ENCODE measurements around the gene VPS33A. TPM values are rescaled to one million over a fixed set of nuclear protein-coding genes. Genes with fewer than 3 reads are reported as not detected.
A peak's percentile ranks its signal among the peaks of the same experiment; 100 is the strongest.
"Not testable (repeated sequence)": the region's sequence is repeated elsewhere in the genome, so short reads cannot be mapped to it uniquely, and the experiment has no call there.

VPS33A gene
- total RNA-seq, 2 experiments from 2014 or later: 19.7 to 21.4 TPM

- no peak for ATAC-seq
- Mint-ChIP-seq H3K9me3 (no peaks in the 10 kb centered on the region), H3K27me3 (peaks cover 18% of the 10 kb centered on the region), H3K27ac (no peak overlapping the region), H3K4me1 (ENCODE audit: low read depth) (peaks cover 14% of the 10 kb centered on the region), H3K36me3 (ENCODE audit: low read depth) (peaks cover 17% of the 10 kb centered on the region), H3K4me3 (peak overlapping the region; percentile 66)
- DNase-seq: no peak
- intact Hi-C loops (cut with micrococcal nuclease): no loop called here
- TF ChIP-seq CTCF (IDR thresholded peaks at IDR 0.05): no peak
- ChIA-PET CTCF (interaction anchor here (1.4 to 2.4 kb wide), 2 partner anchors 11 to 14 kb away, joined by 3 to 11 read pairs; no protein-coding TSS in a partner anchor), POLR2A (interaction anchor here (0.7 to 2.0 kb wide), 6 partner anchors 10 to 74 kb away, joined by 3 to 7 read pairs (median 3); partner anchors contain the start of gene DIABLO)
Observed at GRCh38 chr12:122205053-122205925, 61.0 kb downstream of the VPS33A start.

- ChIA-PET CTCF (interaction anchor here (2.4 kb wide), 1 partner anchor 13 kb away, joined by 11 read pairs; no protein-coding TSS in a partner anchor), POLR2A (interaction anchor here (0.7 to 2.0 kb wide), 2 partner anchors 11 to 22 kb away, joined by 3 to 7 read pairs; partner anchors contain the start of gene DIABLO)
- intact Hi-C loops (cut with micrococcal nuclease): no loop called here
- peak; percentile 52 for DNase-seq
- H3K4me3 Mint-ChIP-seq: peak overlapping the region; percentile 66
- peak overlapping the region; percentile 25 for H3K27ac Mint-ChIP-seq
- H3K27me3 Mint-ChIP-seq: peaks cover 18% of the 10 kb centered on the region
- TF ChIP-seq CTCF (IDR thresholded peaks at IDR 0.05): no peak
- H3K36me3 Mint-ChIP-seq (ENCODE audit: low read depth): peaks cover 10% of the 10 kb centered on the region
- no peaks in the 10 kb centered on the region for H3K9me3 Mint-ChIP-seq
- peaks cover 14% of the 10 kb centered on the region for H3K4me1 Mint-ChIP-seq (ENCODE audit: low read depth)
- ATAC-seq: peak; percentile 28
Observed at GRCh38 chr12:122204167-122205052, 61.9 kb downstream of the VPS33A start.

- peaks cover 14% of the 10 kb centered on the region for H3K4me1 Mint-ChIP-seq (ENCODE audit: low read depth)
- ChIA-PET CTCF (interaction anchor here (0.9 to 2.4 kb wide), 2 partner anchors 12 to 32 kb away, joined by 3 to 11 read pairs; no protein-coding TSS in a partner anchor), POLR2A (interaction anchor here (1.3 kb wide), 1 partner anchor 98 kb away, joined by 3 read pairs; no protein-coding TSS in a partner anchor)
- peak within 1 kb of the TSS; percentile 25 for H3K27ac Mint-ChIP-seq
- H3K9me3 Mint-ChIP-seq: no peaks in the 10 kb centered on the region
- peak; percentile 77 for ATAC-seq
- intact Hi-C loops (cut with micrococcal nuclease): no loop called here
- peaks cover 18% of the 10 kb centered on the region for H3K27me3 Mint-ChIP-seq
- peak within 1 kb of the TSS; percentile 75 for H3K4me3 Mint-ChIP-seq
- no peak for TF ChIP-seq CTCF (IDR thresholded peaks at IDR 0.05)
- H3K36me3 Mint-ChIP-seq (ENCODE audit: low read depth): peaks cover 8% of the 10 kb centered on the region
- peak; percentile 75 for DNase-seq
Observed at GRCh38 chr12:122203301-122204166, 62.8 kb downstream of the VPS33A start, which contains the start of gene B3GNT4. Gene B3GNT4, plus strand, starts transcription at chr12:122203709. Its CDS starts 910 bp downstream, at chr12:122204619.

- Mint-ChIP-seq H3K4me3 (peak overlapping the region; percentile 75), H3K27me3 (peaks cover 21% of the 10 kb centered on the region), H3K4me1 (ENCODE audit: low read depth) (peaks cover 16% of the 10 kb centered on the region)
- H3K27ac Mint-ChIP-seq; H3K9me3 Mint-ChIP-seq; ATAC-seq; H3K36me3 Mint-ChIP-seq (ENCODE audit: low read depth); DNase-seq; intact Hi-C loops (cut with micrococcal nuclease): not testable (repeated sequence)
- ChIA-PET POLR2A (interaction anchor here (1.3 kb wide), 1 partner anchor 98 kb away, joined by 3 read pairs; no protein-coding TSS in a partner anchor), CTCF (interaction anchor here (0.9 kb wide), 1 partner anchor 31 kb away, joined by 3 read pairs; no protein-coding TSS in a partner anchor)
Observed at GRCh38 chr12:122202811-122203210, 63.5 kb downstream of the VPS33A start.

All from activated CD8-positive, alpha-beta T cell treated with anti-CD3 and anti-CD28 coated beads for 36 hours (primary cell).